HEK293 (cell line): ENCODE data around the gene PTPRF.

Source experiments
- CTCF ChIA-PET: fragments of 350-600 bp; formaldehyde crosslinking; extraction: SDS; loops from one replicate; lab custom pipeline; 2021; ENCODE audit warnings: antibody characterized with exemption; lab: Yijun Ruan, JAX
- POLR2A ChIA-PET: fragments of 300-600 bp; formaldehyde crosslinking; extraction: SDS; loops from one replicate; lab custom pipeline; 2020; ENCODE audit warnings: antibody characterized with exemption, inconsistent platforms; lab: Yijun Ruan, JAX
- H3K27ac ChIP-seq: fragments of 200-500 bp; sonication (Bioruptor generic); 2 replicates; pipeline ENCODE4 v1.5.1; 2014; ENCODE audit warnings: low read depth, low read length, control low read depth, inconsistent platforms; ENCODE audit errors: extremely low read depth
- H3K36me3 ChIP-seq, 2 experiments: fragments of 200-500 bp in 1 of 2; sonication (Bioruptor generic) in 1 of 2; 1 replicate in 1 of 2; 2 replicates in 1 of 2; pipeline ENCODE4 v1.5.1; 2014 to 2017; ENCODE audit warnings: inconsistent platforms in 2 of 2, low read length in 2 of 2; ENCODE audit not compliant: control insufficient read depth in 2 of 2, insufficient read depth in 1 of 2
- H3K4me1 ChIP-seq: fragments of 200-500 bp; sonication (Bioruptor generic); 2 replicates; pipeline ENCODE4 v1.5.1; 2014; ENCODE audit warnings: mild to moderate bottlenecking, low read length, inconsistent platforms; ENCODE audit not compliant: control insufficient read depth, insufficient read depth
- H3K4me3 ChIP-seq: 2 replicates; pipeline ENCODE4 v1.5.1; 2011; ENCODE audit warnings: low read depth, mild to moderate bottlenecking, control low read depth, low read length, moderate library complexity
- H3K9me3 ChIP-seq: fragments of 200-500 bp; sonication (Bioruptor generic); 2 replicates; pipeline ENCODE4 v1.5.1; 2014; ENCODE audit warnings: low read depth, low read length, inconsistent platforms; ENCODE audit not compliant: control insufficient read depth, insufficient read depth
- BCL11B ChIP-seq: fragments of 450-650 bp; formaldehyde crosslinking; IDR thresholded peaks from 2 replicates; pipeline ENCODE4 v1.5.1; 2016; ENCODE audit warnings: low read depth, missing biosample characterization, missing genetic modification characterization
- FEZF1 ChIP-seq: fragments of 450-650 bp; formaldehyde crosslinking; IDR thresholded peaks from 2 replicates; pipeline ENCODE4 v1.5.1; 2016; ENCODE audit warnings: missing biosample characterization, missing genetic modification characterization
- GLIS1 ChIP-seq: fragments of 450-650 bp; formaldehyde crosslinking; IDR thresholded peaks from 2 replicates; pipeline ENCODE4 v1.5.1; 2016; ENCODE audit warnings: missing biosample characterization, missing genetic modification characterization
- GLIS2 ChIP-seq: fragments of 450-650 bp; formaldehyde crosslinking; IDR thresholded peaks from 2 replicates; pipeline ENCODE4 v1.5.1; 2016; ENCODE audit warnings: missing biosample characterization, missing genetic modification characterization
- REPIN1 ChIP-seq: fragments of 450-650 bp; formaldehyde crosslinking; IDR thresholded peaks from 2 replicates; pipeline ENCODE4 v1.5.1; 2017; ENCODE audit warnings: missing biosample characterization, missing genetic modification characterization, low read depth
- ZBTB20 ChIP-seq: fragments of 450-650 bp; formaldehyde crosslinking; IDR thresholded peaks from 2 replicates; pipeline ENCODE4 v1.5.1; 2016; ENCODE audit warnings: missing biosample characterization, missing genetic modification characterization
- ZIC2 ChIP-seq: fragments of 450-650 bp; formaldehyde crosslinking; IDR thresholded peaks from 2 replicates; pipeline ENCODE4 v1.5.1; 2016; ENCODE audit warnings: missing biosample characterization, missing genetic modification characterization
- ZNF133 ChIP-seq: fragments of 450-650 bp; formaldehyde crosslinking; IDR thresholded peaks from 2 replicates; pipeline ENCODE4 v1.5.1; 2016; ENCODE audit warnings: missing biosample characterization, missing genetic modification characterization
- ZNF169 ChIP-seq: fragments of 450-650 bp; formaldehyde crosslinking; IDR thresholded peaks from 2 replicates; pipeline ENCODE4 v1.5.1; 2016; ENCODE audit warnings: missing biosample characterization, missing genetic modification characterization
- ZNF174 ChIP-seq: fragments of 450-650 bp; formaldehyde crosslinking; IDR thresholded peaks from 2 replicates; pipeline ENCODE4 v1.5.0; 2017; ENCODE audit warnings: missing biosample characterization, mild to moderate bottlenecking, missing genetic modification characterization
- ZNF175 ChIP-seq: fragments of 450-650 bp; formaldehyde crosslinking; IDR thresholded peaks from 2 replicates; pipeline ENCODE4 v1.5.1; 2016; ENCODE audit warnings: missing biosample characterization, missing genetic modification characterization
- ZNF2 ChIP-seq: fragments of 450-650 bp; formaldehyde crosslinking; IDR thresholded peaks from 2 replicates; pipeline ENCODE4 v1.5.1; 2016; ENCODE audit warnings: missing biosample characterization, missing genetic modification characterization
- ZNF211 ChIP-seq: fragments of 450-650 bp; formaldehyde crosslinking; IDR thresholded peaks from 2 replicates; pipeline ENCODE4 v1.5.1; 2016; ENCODE audit warnings: low read depth, missing biosample characterization, missing genetic modification characterization
- ZNF214 ChIP-seq: fragments of 450-650 bp; formaldehyde crosslinking; IDR thresholded peaks from 2 replicates; pipeline ENCODE4 v1.5.1; 2017; ENCODE audit warnings: missing biosample characterization, mild to moderate bottlenecking, missing genetic modification characterization, borderline replicate concordance
- ZNF366 ChIP-seq: fragments of 450-650 bp; formaldehyde crosslinking; conservative IDR thresholded peaks from 2 replicates; pipeline ENCODE4 v1.5.1; 2016; ENCODE audit warnings: missing biosample characterization, missing genetic modification characterization
- ZNF514 ChIP-seq: fragments of 450-650 bp; formaldehyde crosslinking; IDR thresholded peaks from 2 replicates; pipeline ENCODE4 v1.5.1; 2016; ENCODE audit warnings: missing biosample characterization, missing genetic modification characterization
- ZNF560 ChIP-seq: fragments of 450-650 bp; formaldehyde crosslinking; IDR thresholded peaks from 2 replicates; pipeline ENCODE4 v1.5.1; 2017; ENCODE audit warnings: missing biosample characterization, missing genetic modification characterization, borderline replicate concordance
- ZNF596 ChIP-seq: fragments of 450-650 bp; IDR thresholded peaks from 2 replicates; pipeline ENCODE4 v1.5.0; 2018; ENCODE audit warnings: missing biosample characterization, mild to moderate bottlenecking, missing genetic modification characterization, moderate library complexity
- ZNF664 ChIP-seq: fragments of 450-650 bp; formaldehyde crosslinking; IDR thresholded peaks from 2 replicates; pipeline ENCODE4 v1.5.1; 2016; ENCODE audit warnings: missing biosample characterization, missing genetic modification characterization
- ZNF701 ChIP-seq: fragments of 450-650 bp; formaldehyde crosslinking; IDR thresholded peaks from 2 replicates; pipeline ENCODE4 v1.5.1; 2016; ENCODE audit warnings: missing biosample characterization, missing genetic modification characterization
- ZNF747 ChIP-seq: fragments of 450-650 bp; formaldehyde crosslinking; IDR thresholded peaks from 2 replicates; pipeline ENCODE4 v1.5.1; 2016; ENCODE audit warnings: missing biosample characterization, missing genetic modification characterization
- ZNF830 ChIP-seq: fragments of 450-650 bp; IDR thresholded peaks from 2 replicates; pipeline ENCODE4 v1.5.0; 2018; ENCODE audit warnings: missing biosample characterization, missing genetic modification characterization, low read depth, mild to moderate bottlenecking, moderate library complexity
- TF ChIP-seq, protein P1 (sequence below): fragments of 450-650 bp; formaldehyde crosslinking; IDR thresholded peaks from 2 replicates; pipeline ENCODE4 v1.5.1; 2016; ENCODE audit warnings: missing biosample characterization, missing genetic modification characterization
- TF ChIP-seq, protein P2 (sequence below): fragments of 450-650 bp; formaldehyde crosslinking; IDR thresholded peaks from 2 replicates; pipeline ENCODE4 v1.5.1; 2016; ENCODE audit warnings: missing biosample characterization, missing genetic modification characterization

The PTPRF gene

DNA sequence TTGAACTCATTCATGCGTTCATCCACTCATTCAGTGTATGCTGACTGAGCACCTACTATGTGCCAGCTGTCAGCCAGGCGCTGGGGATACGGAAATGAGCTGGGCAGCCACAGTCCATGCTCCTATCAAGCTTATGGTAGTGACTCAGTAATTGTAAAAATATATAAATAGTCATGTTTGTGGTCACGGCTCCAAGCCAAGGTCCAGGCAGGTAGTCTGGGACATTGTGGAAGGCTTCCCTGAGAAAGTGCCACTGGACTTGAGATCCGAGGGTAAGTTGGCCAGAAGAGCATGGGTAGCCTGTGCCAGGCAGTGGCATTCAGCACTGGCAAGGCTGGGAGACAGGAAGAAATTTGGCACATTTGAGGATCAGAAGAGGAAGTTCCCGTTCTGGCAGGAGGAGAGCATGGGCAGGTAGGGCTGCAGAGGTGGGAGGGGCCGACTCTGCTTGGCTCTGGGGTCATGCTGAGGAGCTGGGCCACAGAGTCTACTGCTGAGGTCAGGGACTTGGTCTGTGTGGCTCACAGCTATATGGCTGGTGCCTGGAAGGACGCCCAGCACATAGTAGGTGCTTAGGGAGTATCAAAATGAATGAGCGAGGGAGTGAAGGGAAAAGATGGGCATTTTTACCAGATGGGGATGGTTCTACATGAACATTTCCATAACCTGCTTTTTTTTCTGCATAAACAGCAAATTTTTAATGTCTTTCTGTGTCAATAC, 6.9 kb downstream of the PTPRF start:
- ChIA-PET CTCF (interaction anchor here (0.7 kb wide), 1 partner anchor 97 kb away, joined by 3 read pairs; no protein-coding TSS in a partner anchor), POLR2A (interaction anchor here (1.7 kb wide), 1 partner anchor 113 kb away, joined by 5 read pairs; the partner anchor contains the start of gene KDM4A)
- no peaks in the 10 kb centered on the region for H3K4me1 ChIP-seq

DNA sequence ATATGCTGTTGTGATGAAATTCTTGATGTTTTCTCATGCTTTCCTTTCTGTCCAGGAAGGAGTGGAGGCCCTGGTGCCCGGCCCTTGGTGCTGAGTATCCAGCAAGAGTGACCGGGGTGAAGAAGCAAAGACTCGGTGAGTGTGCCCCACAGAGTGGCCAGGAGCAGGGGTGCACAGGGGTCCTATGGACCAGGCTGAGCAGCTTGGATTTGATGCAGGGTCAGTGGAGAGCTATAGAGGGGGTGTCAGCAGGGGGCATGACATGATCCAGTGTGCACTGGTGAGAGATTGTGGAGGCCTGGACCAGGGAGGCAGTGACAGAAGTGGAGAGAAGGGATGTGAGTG, 7.4 kb downstream of the PTPRF start:
- ChIA-PET POLR2A (interaction anchor here (1.7 kb wide), 1 partner anchor 112 kb away, joined by 5 read pairs; the partner anchor contains the start of gene KDM4A), CTCF (interaction anchor here (0.7 kb wide), 1 partner anchor 98 kb away, joined by 3 read pairs; no protein-coding TSS in a partner anchor)
- Histone ChIP-seq H3K36me3 (peaks cover 0 to 64% of the 10 kb centered on the region in 2 experiments; a peak in 1 of 3 replicates), H3K9me3 (no peaks in the 10 kb centered on the region), H3K27ac (no peak overlapping the region), H3K4me3 (no peak overlapping the region), H3K4me1 (no peaks in the 10 kb centered on the region)
- no peak for TF ChIP-seq ZNF174 (tag by site-specific recombination)
- 0 out of 2 replicates have a peak, but pooled peaks have one; percentile 6 for TF ChIP-seq ZIC2 (tag by site-specific recombination)
- TF ChIP-seq GLIS2 = 0 out of 2 replicates have a peak, but pooled peaks have one; percentile 24
- TF ChIP-seq GLIS1 = 0 out of 2 replicates have a peak, but pooled peaks have one; percentile 22

More for the DNA sequence above, 6.9 kb downstream of the PTPRF start:
- H3K36me3 ChIP-seq = peaks cover 0 to 59% of the 10 kb centered on the region in 2 experiments; a peak in 1 of 3 replicates
- no peak for TF ChIP-seq REPIN1
- no peak overlapping the region for H3K27ac ChIP-seq
- no peak overlapping the region for H3K4me3 ChIP-seq
- no peaks in the 10 kb centered on the region for H3K9me3 ChIP-seq

DNA sequence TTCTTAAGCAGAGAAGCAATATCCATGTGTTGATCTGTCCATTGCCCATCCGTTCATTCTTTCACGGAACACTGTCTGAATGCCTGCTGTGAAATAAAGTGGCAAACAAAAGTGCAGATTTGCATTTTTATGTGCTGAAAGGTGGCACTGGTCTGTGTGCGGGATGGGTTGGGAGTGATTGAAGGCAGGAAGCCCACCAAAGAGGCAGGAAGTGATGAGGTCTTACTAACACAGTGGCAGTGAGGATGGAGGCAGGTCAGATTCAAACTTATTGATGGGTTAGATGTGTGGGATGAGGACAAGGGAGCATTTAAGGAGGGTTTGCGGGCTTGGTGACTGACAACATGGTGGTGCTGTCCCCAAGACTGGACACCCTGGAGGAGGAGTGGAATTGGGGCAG, 8.3 kb downstream of the PTPRF start:
- H3K4me1 ChIP-seq = no peaks in the 10 kb centered on the region
- ChIA-PET POLR2A (no interaction called here), CTCF (no interaction called here)
- no peak overlapping the region for H3K27ac ChIP-seq
- H3K36me3 ChIP-seq = peaks cover 0 to 68% of the 10 kb centered on the region in 2 experiments; a peak in 1 of 3 replicates
- no peak overlapping the region for H3K4me3 ChIP-seq
- H3K9me3 ChIP-seq = no peaks in the 10 kb centered on the region
- TF ChIP-seq ZNF133 (tag by site-specific recombination) (no peak), FEZF1 (no peak), ZNF175 (tag by site-specific recombination) (no peak), ZNF596 (tag by site-specific recombination) (no peak), ZNF701 (tag by site-specific recombination) (no peak), ZNF366 (tag by site-specific recombination) (no peak), ZNF169 (tag by site-specific recombination) (no peak), ZNF2 (tag by site-specific recombination) (no peak), ZNF830 (tag by site-specific recombination) (no peak)

DNA sequence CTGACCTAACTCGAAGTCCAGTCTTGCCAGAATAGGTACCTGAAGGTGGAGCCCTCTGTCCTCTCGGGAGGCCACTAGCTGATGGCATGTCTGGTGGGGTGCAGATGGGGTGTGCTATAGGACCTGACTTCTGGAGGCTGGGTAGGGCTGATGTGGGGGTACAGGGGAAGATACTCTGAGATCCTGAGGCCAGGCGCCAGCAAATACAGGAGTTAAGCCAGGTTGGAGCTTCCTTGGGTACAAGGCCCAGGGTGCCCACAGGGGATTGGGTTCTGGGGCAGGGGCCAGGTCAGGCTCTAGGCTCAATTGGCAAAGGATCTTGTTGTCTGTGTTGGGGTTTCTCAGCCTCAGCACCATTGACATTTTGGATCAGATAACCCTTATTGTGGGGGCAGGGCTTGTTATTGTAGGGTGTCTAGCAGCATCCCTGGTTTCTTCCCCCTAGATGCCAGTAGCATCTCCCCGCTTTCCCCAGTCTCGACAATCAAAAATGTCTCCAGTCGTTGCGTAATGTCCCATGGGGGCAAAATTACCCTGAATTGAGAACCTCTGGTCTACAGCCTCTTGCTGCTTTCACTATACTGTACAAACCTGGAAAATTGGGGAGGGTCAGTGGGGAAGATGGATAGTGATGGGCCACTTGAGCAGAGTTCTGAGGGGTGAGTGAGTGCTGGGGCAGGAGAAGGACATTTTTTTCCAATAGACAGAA, 9.2 kb downstream of the PTPRF start:
- CTCF ChIA-PET = no interaction called here
- no peaks in the 10 kb centered on the region for H3K4me1 ChIP-seq
- no peaks in the 10 kb centered on the region for H3K9me3 ChIP-seq
- H3K4me3 ChIP-seq = no peak overlapping the region
- no peak overlapping the region for H3K27ac ChIP-seq
- POLR2A ChIA-PET = no interaction called here
- TF ChIP-seq ZNF560 (tag by site-specific recombination) (no peak), ZNF2 (tag by site-specific recombination) (no peak), ZNF664 (no peak), ZNF214 (tag by site-specific recombination) (no peak), ZNF175 (tag by site-specific recombination) (no peak), BCL11B (tag by site-specific recombination) (no peak), ZBTB20 (tag by site-specific recombination) (no peak), ZNF514 (tag by site-specific recombination) (no peak), ZNF211 (no peak), ZNF366 (tag by site-specific recombination) (no peak), FEZF1 (no peak), ZNF747 (tag by site-specific recombination) (no peak)
- TF ChIP-seq, protein P1, sequence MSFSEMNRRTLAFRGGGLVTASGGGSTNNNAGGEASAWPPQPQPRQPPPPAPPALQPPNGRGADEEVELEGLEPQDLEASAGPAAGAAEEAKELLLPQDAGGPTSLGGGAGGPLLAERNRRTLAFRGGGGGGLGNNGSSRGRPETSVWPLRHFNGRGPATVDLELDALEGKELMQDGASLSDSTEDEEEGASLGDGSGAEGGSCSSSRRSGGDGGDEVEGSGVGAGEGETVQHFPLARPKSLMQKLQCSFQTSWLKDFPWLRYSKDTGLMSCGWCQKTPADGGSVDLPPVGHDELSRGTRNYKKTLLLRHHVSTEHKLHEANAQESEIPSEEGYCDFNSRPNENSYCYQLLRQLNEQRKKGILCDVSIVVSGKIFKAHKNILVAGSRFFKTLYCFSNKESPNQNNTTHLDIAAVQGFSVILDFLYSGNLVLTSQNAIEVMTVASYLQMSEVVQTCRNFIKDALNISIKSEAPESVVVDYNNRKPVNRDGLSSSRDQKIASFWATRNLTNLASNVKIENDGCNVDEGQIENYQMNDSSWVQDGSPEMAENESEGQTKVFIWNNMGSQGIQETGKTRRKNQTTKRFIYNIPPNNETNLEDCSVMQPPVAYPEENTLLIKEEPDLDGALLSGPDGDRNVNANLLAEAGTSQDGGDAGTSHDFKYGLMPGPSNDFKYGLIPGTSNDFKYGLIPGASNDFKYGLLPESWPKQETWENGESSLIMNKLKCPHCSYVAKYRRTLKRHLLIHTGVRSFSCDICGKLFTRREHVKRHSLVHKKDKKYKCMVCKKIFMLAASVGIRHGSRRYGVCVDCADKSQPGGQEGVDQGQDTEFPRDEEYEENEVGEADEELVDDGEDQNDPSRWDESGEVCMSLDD = no peak
- TF ChIP-seq, protein P2, sequence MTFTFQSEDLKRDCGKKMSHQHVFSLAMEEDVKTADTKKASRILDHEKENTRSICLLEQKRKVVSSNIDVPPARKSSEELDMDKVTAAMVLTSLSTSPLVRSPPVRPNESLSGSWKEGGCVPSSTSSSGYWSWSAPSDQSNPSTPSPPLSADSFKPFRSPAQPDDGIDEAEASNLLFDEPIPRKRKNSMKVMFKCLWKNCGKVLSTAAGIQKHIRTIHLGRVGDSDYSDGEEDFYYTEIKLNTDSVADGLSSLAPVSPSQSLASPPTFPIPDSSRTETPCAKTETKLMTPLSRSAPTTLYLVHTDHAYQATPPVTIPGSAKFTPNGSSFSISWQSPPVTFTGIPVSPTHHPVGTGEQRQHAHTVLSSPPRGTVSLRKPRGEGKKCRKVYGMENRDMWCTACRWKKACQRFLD (tag by site-specific recombination) = no peak
- H3K36me3 ChIP-seq = peaks cover 0 to 65% of the 10 kb centered on the region in 2 experiments; a peak in 1 of 3 replicates
